HCT116 (cell line): ENCODE measurements around the gene NPW.

Experiments
- CTCF ChIP-seq, 3 experiments: fragments of 200-600 bp in 1 of 3; sonication (generic) in 1 of 3; IDR thresholded peaks in 2 of 3; conservative IDR thresholded peaks in 1 of 3; 2 replicates each; pipeline ENCODE4 v1.5.1; 2012 to 2017; ENCODE audit warnings: low read depth in 2 of 3, low read length in 2 of 3, antibody characterized with exemption in 1 of 3, borderline replicate concordance in 1 of 3, control low read depth in 1 of 3, mild to moderate bottlenecking in 1 of 3, mixed read lengths in 1 of 3, mixed run types in 1 of 3, moderate library complexity in 1 of 3; ENCODE audit not compliant: insufficient read depth in 1 of 3
- EZH2 ChIP-seq: fragments of 200-600 bp; sonication (generic); IDR thresholded peaks from 2 replicates; pipeline ENCODE4 v1.6.1; 2017; ENCODE audit warnings: antibody characterized with exemption, mixed run types
- RAD21 ChIP-seq: IDR thresholded peaks from 2 replicates; pipeline ENCODE4 v1.6.1; 2012; ENCODE audit warnings: low read depth, mild to moderate bottlenecking
- TCF7L2 ChIP-seq: IDR thresholded peaks from 2 replicates; pipeline ENCODE4 v1.7.0; 2011; ENCODE audit warnings: borderline replicate concordance, inconsistent platforms; ENCODE audit not compliant: insufficient read depth, insufficient read length; ENCODE audit errors: extremely low read depth

GRCh38 chr16:2009791-2010510 lies 9.6 kb upstream of the NPW start, which contains the start of gene ZNF598:
- TF ChIP-seq EZH2 = no peak
- TF ChIP-seq CTCF (IDR thresholded peaks at IDR 0.05 in 2 of 3, conservative IDR thresholded peaks at IDR 0.05 in 1 of 3; ENCODE audit: borderline replicate concordance in 1 of 3, insufficient read depth in 1 of 3, low read depth in 2 of 3, low read length in 2 of 3) = no peak
- peak; percentile 27 for TF ChIP-seq TCF7L2
- TF ChIP-seq RAD21 = no peak
